Common myeloid progenitor, CD34-positive (primary cell): ENCODE results near the gene TSPAN7.

Source experiments
- CTCF ChIA-PET: fragments of 350-600 bp; sonication (Branson Sonifier 250); formaldehyde crosslinking; loops from one replicate; lab custom pipeline; 2021; ENCODE audit warnings: antibody characterized with exemption; lab: Charles Lee
- POLR2A ChIA-PET: fragments of 350-600 bp; sonication (Branson Sonifier 250); formaldehyde crosslinking; loops from one replicate; lab custom pipeline; 2021; ENCODE audit warnings: antibody characterized with exemption; lab: Charles Lee
- DNase-seq, 3 donors: peaks; one replicate each; pipeline versions ENCODE4 v3.0.0 to v3.0.0-alpha.2; 2013
- H3K27ac ChIP-seq, 2 experiments: 1 replicate in 1 of 2; 2 replicates in 1 of 2; pipeline ENCODE4 v1.7.0; 2013; ENCODE audit warnings: inconsistent platforms in 2 of 2, low read length in 2 of 2, mild to moderate bottlenecking in 2 of 2, low read depth in 1 of 2, moderate library complexity in 1 of 2; ENCODE audit not compliant: severe bottlenecking in 2 of 2, insufficient read depth in 1 of 2, poor library complexity in 1 of 2
- H3K27me3 ChIP-seq, 5 experiments: replicated peaks in 2 of 5; 1 replicate in 3 of 5; 2 replicates in 2 of 5; pipeline versions ENCODE4 v1.6.1 to v1.7.0; 2013; ENCODE audit warnings: low read length in 4 of 5, mild to moderate bottlenecking in 2 of 5, moderate library complexity in 2 of 5, inconsistent platforms in 1 of 5; ENCODE audit not compliant: insufficient read depth in 5 of 5, control insufficient read depth in 4 of 5
- H3K36me3 ChIP-seq, 4 experiments: 1 replicate in 2 of 4; 2 replicates in 2 of 4; pipeline versions ENCODE4 v1.6.1 to v1.7.0; 2013; ENCODE audit warnings: low read length in 3 of 4, control low read depth in 1 of 4, mild to moderate bottlenecking in 1 of 4; ENCODE audit not compliant: control insufficient read depth in 4 of 4, insufficient read depth in 4 of 4
- H3K4me1 ChIP-seq, 4 experiments: 1 replicate in 3 of 4; 2 replicates in 1 of 4; pipeline versions ENCODE4 v1.6.1 to v1.7.1; 2013; ENCODE audit warnings: low read length in 3 of 4, mild to moderate bottlenecking in 3 of 4, control low read depth in 1 of 4, inconsistent platforms in 1 of 4, moderate library complexity in 1 of 4; ENCODE audit not compliant: control insufficient read depth in 4 of 4, insufficient read depth in 4 of 4; ENCODE audit errors: control extremely low read depth in 1 of 4
- H3K4me3 ChIP-seq, 7 experiments: 1 replicate in 4 of 7; 2 replicates in 3 of 7; pipeline versions ENCODE4 v1.5.1 to v1.7.0; 2013; ENCODE audit warnings: mild to moderate bottlenecking in 7 of 7, low read length in 6 of 7, moderate library complexity in 6 of 7, inconsistent platforms in 2 of 7, low read depth in 2 of 7, control low read depth in 1 of 7; ENCODE audit not compliant: insufficient read depth in 4 of 7, control insufficient read depth in 1 of 7; ENCODE audit errors: extremely low read depth in 1 of 7
- H3K9me3 ChIP-seq, 5 experiments: 1 replicate in 4 of 5; 2 replicates in 1 of 5; pipeline versions ENCODE4 v1.6.1 to v1.7.1; 2013; ENCODE audit warnings: low read length in 4 of 5, mild to moderate bottlenecking in 2 of 5, inconsistent platforms in 1 of 5, low read depth in 1 of 5, moderate library complexity in 1 of 5; ENCODE audit not compliant: control insufficient read depth in 4 of 5, insufficient read depth in 2 of 5; ENCODE audit errors: control extremely low read depth in 1 of 5
- WGBS: methylation state at CpG from one replicate; pipeline ENCODE4 v1.1.5; 2013; ENCODE audit not compliant: insufficient coverage; 5-methylcytosine and 5-hydroxymethylcytosine counted together

The TSPAN7 gene

DNA sequence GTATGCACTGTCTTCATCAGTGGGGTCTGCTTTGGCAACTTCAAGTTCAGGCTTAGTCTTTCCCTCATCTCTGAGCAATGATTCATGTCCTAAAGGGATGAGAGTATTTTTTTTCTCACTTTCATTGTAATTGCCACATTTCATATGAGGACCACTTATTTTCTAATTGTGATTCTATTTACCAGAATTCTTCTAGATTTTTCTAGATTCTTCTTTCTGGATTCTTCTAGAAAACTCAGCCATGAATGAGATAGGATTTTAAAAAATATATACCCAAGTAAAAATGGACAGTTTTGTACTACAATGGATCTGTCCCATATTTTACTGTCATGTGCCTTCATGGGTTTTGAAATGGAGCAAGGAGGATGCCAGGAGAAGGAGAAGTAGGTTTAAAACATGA is 78.4 kb downstream of the TSPAN7 start:
- no peak overlapping the region for H3K4me3 ChIP-seq
- peaks cover 0 to 2% (median 0%) of the 10 kb centered on the region in 4 experiments for H3K4me1 ChIP-seq
- peaks cover 0 to 3% (median 0%) of the 10 kb centered on the region in 5 experiments for H3K27me3 ChIP-seq
- DNase-seq, result no peak
- no peaks in the 10 kb centered on the region for H3K36me3 ChIP-seq
- ChIA-PET CTCF (no interaction called here), POLR2A (no interaction called here)
- H3K9me3 ChIP-seq, result peaks cover 0 to 1% (median 0%) of the 10 kb centered on the region in 5 experiments
- no peak overlapping the region for H3K27ac ChIP-seq

DNA sequence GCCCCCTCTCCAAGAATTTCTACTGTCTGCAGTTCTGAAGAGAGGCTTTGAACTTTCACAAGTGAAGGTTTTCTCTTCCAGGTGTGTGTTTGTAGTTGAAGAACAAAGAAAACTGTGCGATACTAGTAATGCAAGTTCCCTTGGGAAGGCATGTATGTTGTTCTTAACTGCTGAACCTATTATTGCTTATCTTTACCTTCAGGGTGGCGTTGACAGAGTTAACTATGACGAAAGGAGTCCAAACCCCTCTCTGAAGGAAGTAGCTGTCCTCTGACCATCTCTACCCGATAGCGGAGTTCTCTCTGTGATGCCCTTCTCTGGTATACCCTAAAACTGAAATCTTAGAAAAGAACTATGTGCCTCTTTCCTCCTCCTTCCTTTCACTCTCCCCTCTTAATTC is 79.9 kb downstream of the TSPAN7 start:
- Histone ChIP-seq H3K4me1 (peaks cover 0 to under 1% (median 0%) of the 10 kb centered on the region in 4 experiments), H3K9me3 (peaks cover 0 to 1% (median 0%) of the 10 kb centered on the region in 5 experiments), H3K27ac (no peak overlapping the region), H3K36me3 (no peaks in the 10 kb centered on the region), H3K27me3 (peaks cover 0 to 7% (median 0%) of the 10 kb centered on the region in 5 experiments), H3K4me3 (no peak overlapping the region)
- CTCF ChIA-PET, result interaction anchor here (1.2 to 1.6 kb wide), 2 partner anchors 13 to 14 kb away, joined by 3 to 6 read pairs; no protein-coding TSS in a partner anchor
- WGBS, result 85% methylated on average over 4 of the region's 5 CpGs
- DNase-seq, result no peak
- POLR2A ChIA-PET, result no interaction called here

DNA sequence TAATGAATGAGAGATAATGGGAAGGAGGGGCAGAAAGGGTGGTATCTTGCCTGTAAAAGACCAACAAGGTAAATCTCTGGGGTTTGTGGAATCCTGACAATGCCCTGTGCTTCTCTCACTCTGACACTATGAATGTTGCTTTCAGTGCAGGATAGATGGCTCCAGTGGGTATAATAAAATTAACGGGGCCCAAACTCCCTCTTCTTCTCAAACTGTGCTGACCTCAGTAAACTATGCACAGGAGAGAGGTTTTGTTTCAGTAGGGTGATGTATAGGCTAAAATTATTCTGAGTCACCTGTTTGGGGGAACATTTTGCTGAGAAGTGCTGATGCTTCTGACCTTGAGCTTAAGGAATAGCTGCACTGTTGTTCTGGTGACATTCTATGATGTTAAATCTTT is 82.6 kb downstream of the TSPAN7 start:
- Histone ChIP-seq H3K27ac (no peak overlapping the region), H3K36me3 (no peaks in the 10 kb centered on the region), H3K9me3 (peaks cover 0 to 1% (median 0%) of the 10 kb centered on the region in 5 experiments), H3K4me1 (peaks cover 0 to 3% (median 0%) of the 10 kb centered on the region in 4 experiments), H3K4me3 (no peak overlapping the region), H3K27me3 (peaks cover 0 to 7% (median 0%) of the 10 kb centered on the region in 5 experiments)
- CTCF ChIA-PET, result no interaction called here
- DNase-seq, result no peak
- POLR2A ChIA-PET, result interaction anchor here (0.6 kb wide), 1 partner anchor 367 kb away, joined by 3 read pairs; no protein-coding TSS in a partner anchor
- WGBS, result no CpG with 5 or more reads among the region's 1 CpG

DNA sequence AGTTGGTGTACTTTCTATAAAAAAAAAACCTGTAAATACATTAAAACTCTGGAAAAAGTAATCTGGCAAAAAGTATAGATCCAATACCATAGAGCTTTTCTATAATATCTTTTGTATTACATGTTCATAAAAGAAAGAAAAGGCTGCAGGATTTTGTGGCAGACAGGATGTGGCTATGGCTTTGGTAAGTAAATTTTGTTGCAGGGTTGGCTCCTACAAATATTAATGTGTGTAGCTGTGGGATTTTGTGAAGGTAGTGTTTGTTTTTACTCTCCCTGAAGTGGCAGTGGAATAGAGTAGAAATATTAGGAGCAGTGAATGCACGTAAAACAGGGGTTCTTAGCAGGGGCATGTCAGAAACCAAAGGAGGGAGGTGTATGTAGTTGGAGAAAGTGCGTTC is 84.8 kb downstream of the TSPAN7 start:
- CTCF ChIA-PET, result interaction anchor here (0.5 to 1.2 kb wide), 4 partner anchors 8 to 151 kb away, joined by 3 to 5 read pairs (median 3); no protein-coding TSS in a partner anchor
- H3K27ac ChIP-seq, result no peak overlapping the region
- DNase-seq, result no peak
- H3K27me3 ChIP-seq, result peaks cover 0 to 3% (median 0%) of the 10 kb centered on the region in 5 experiments
- H3K4me1 ChIP-seq, result peaks cover 0 to 16% (median 7%) of the 10 kb centered on the region in 4 experiments
- H3K36me3 ChIP-seq, result no peaks in the 10 kb centered on the region
- H3K9me3 ChIP-seq, result no peaks in the 10 kb centered on the region
- POLR2A ChIA-PET, result no interaction called here
- 100% methylated on average over 2 of the region's 2 CpGs for WGBS
- H3K4me3 ChIP-seq, result no peak overlapping the region

DNA sequence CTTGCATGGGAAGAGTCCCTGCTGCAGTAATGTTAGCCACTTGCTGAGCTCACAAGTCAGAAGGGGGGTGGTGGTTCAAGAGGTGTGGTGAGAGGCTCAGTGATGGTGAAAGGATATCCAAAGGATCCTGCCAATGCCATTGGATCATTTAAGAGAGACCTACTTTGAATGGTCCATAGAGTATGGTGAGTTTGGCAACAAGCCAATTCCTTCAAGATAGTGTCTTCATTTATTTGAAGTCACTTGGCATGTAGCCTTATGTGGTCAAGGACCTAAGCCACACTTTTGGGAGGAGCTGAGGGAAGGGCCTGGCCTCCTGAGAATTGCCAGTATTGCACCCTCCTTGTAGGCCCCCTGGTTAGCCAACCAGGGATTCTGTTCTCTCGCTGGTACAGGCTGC is 87.9 kb downstream of the TSPAN7 start:
- H3K4me1 ChIP-seq, result peaks cover 0 to 16% (median 7%) of the 10 kb centered on the region in 4 experiments
- no peak overlapping the region for H3K27ac ChIP-seq
- POLR2A ChIA-PET, result no interaction called here
- no peaks in the 10 kb centered on the region for H3K36me3 ChIP-seq
- peak in 2 of 3 donors; percentile 6 for DNase-seq
- H3K27me3 ChIP-seq, result peaks cover 0 to 3% (median 0%) of the 10 kb centered on the region in 5 experiments
- no peak overlapping the region for H3K4me3 ChIP-seq
- 40% methylated on average over 1 of the region's 1 CpG for WGBS
- CTCF ChIA-PET, result no interaction called here
- H3K9me3 ChIP-seq, result no peaks in the 10 kb centered on the region

DNA sequence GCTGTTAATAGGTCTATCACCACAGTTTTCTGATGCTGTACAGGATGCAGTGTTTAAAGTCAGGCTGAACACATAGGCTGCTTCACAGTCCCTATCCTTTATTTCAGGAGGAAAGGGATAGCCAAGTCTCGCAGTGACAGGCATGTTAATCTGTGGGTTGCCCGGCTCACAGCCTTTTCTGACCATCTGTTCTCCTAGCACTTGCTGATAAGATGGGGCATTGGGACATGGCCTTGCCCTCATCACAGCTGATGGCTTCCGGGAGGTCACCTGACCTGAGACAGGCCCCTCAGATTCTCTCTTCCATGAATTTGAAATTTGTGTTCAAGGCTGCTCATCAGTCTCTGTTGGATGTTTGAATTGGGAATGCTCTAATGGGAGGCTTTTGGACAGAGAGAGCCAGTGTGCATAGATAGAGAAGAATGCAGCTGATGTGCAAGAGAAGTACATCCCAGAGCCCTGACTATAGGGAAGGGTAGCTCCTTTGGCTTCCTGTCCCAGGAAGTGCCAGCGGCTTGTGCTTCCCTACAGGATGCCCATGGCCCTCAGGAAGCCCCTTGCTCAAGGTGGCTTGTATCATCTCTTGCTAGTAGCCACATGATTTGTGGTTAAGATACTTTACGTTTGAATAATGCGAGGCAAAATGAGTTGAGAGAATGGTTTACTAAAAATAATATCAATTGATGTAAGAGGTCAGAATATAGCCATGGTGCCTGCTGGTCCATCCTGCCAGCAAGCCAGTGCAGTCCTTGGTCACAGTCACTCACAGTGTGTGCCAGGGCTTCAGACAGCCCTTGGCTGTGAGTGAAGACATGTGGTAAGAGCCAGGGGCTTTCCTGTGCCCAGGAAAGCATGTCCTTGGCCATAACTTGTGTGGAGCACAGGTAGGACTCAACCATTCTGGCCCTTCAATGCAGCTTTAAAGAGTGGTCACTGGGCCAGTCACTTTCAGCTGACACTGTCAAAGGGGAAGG is 88.6 kb downstream of the TSPAN7 start:
- ChIA-PET CTCF (interaction anchor here (1.2 kb wide), 1 partner anchor 168 kb away, joined by 3 read pairs; no protein-coding TSS in a partner anchor), POLR2A (no interaction called here)
- H3K27ac ChIP-seq, result no peak overlapping the region
- peaks cover 0 to 1% (median 0%) of the 10 kb centered on the region in 5 experiments for H3K27me3 ChIP-seq
- H3K36me3 ChIP-seq, result no peaks in the 10 kb centered on the region
- DNase-seq, result peak in 2 of 3 donors; percentile 21 to 48
- WGBS, result 66% methylated on average over 6 of the region's 6 CpGs
- H3K9me3 ChIP-seq, result no peaks in the 10 kb centered on the region
- H3K4me3 ChIP-seq, result no peak overlapping the region
- peaks cover 0 to 16% (median 7%) of the 10 kb centered on the region in 4 experiments for H3K4me1 ChIP-seq
